GM10847 (cell line): Measurements from ENCODE around the gene TNK2.

Source experiments
- POLR2A ChIP-seq: IDR thresholded peaks from 2 replicates; pipeline ENCODE4 v1.6.1; 2011; ENCODE audit not compliant: insufficient read length; ENCODE audit errors: extremely low read depth

The TNK2 gene

DNA sequence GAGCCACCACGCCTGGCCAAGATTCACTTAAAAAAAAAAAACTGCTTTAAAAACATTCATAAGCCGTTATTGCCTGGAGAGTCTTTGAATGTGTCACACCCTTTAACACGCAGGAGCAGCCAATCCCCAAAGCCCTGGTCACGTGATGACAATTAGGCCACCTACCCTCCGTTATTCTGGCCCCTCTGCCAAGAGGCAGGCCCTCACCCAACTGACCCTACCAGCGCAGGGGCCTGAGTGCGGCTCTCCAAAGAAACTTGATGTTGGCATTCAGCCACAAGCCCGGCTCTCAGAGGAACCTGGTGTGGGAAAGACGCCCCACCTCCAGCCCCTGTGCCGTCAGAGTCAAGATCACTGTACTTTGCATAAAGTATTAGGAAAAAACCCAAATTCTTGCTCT lies 85.1 kb downstream of the TNK2 start:
- no peak for TF ChIP-seq POLR2A

DNA sequence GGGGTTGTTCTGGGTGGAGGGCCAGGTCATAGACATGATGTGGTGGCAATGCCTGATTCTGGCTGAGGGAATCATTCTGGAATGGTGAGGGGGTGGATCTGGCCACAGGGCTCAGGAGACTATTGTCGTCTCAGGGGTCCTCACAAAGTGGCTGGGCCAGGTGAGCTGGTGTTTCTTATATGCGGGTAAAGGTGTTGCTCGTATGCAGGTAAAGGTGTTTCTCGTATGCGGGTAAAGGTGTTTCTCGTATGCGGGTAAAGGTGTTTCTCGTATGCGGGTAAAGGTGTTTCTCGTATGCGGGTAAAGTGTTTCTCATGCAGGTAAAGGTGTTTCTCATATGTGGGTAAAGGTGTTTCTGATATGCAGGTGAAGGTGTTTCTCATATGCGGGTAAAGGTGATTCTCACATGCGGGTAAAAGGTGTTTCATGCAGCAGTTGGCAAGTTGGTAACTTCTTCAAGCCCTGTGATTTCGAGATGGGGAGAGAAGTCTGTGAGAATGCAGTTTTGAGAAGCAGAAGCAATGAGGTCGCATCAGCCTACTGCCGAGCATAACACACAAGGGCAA lies 86.1 kb downstream of the TNK2 start:
- no peak for TF ChIP-seq POLR2A

DNA sequence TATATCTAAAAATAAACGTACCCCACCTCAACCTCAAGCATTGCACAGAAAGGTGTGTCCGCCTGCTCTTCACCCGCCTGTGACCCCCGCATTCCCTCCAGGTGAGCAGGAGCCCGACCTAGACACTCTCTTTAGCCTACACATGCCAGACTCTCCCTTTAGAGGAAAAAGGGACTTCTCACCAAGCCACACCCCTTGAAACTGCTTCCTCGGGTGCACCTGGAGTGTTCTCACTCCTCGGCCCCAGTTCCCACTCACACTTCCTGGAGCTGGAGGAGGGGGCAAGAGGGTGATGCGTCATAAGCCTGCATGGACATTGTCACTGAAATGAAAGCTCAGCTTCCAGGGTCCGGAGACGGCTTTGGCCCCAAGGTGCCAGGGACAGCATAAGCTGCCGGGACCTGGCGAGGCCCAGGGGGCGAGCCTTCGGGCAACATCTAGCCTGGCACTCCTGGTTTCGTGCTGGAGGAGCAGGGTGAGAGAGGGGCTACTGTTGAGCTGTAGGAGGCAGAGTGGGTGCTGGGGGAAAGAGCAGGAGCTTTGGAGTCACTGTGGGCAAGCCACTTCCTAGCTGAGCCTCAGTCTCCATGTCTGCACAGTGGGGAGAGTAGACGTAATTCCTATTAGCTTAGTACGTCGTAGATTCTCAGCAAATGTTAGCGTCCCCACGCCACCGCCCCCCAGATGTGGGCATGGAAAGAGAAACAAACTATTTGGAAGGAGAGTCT lies 86.8 kb downstream of the TNK2 start:
- no peak for TF ChIP-seq POLR2A

DNA sequence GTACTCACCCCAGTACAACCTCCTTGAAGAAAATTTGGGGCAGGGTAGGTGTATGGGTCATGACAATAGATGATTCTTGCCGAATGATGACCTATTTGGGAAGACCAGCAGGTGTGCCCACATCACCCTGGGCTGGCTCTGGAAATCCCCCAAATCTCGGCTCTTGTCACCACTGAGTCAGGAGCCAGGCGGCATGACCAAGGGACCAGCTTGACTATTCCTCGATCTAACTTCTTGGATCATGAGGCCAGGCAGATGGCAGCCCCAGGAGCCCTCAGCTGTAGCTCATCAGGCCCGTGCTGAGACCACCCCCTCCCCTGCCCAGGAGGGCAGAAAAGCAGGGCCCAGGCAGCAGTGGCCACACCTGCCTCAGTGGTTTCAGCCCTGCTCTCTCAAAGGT lies 87.5 kb downstream of the TNK2 start:
- TF ChIP-seq POLR2A: no peak

DNA sequence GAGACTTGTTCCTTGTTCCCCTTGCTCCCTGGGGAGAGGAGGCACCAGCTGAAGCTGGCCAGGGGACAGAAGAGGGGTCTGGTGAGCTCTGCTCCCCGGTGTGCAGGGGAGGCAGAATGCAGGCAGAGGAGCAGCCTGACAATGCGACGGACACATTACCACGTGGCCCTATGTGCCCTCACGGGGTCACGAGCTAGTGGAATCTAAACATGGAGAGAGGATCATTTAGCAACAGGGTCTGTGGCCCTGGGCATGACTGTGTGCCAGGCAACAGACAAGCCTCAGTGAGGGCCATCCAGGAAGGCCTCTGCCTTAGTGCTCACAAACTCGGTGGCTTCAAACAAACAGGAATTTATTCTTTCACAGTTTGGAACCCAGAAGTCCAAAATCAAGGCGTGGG lies 88.2 kb downstream of the TNK2 start:
- no peak for TF ChIP-seq POLR2A

DNA sequence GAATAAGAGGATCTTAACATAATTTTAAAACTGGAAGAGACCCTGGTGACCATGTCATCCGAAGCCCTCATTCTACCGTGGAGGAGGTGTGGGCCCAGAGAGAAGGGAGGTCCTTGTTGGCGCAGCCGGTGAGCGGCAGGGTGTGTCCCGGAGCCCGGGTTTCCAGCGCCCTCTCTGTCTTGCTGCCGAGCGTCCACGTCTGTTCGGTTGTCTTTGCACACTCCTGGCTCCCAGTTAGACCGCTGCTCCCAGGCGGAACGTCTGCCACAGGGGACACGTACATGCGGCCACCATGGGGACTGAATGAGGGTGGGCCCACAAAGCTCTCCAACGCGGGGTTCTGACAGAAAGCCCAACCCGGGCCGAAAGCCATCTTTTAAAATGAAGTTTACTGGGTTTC lies 90.0 kb downstream of the TNK2 start:
- TF ChIP-seq POLR2A: no peak

DNA sequence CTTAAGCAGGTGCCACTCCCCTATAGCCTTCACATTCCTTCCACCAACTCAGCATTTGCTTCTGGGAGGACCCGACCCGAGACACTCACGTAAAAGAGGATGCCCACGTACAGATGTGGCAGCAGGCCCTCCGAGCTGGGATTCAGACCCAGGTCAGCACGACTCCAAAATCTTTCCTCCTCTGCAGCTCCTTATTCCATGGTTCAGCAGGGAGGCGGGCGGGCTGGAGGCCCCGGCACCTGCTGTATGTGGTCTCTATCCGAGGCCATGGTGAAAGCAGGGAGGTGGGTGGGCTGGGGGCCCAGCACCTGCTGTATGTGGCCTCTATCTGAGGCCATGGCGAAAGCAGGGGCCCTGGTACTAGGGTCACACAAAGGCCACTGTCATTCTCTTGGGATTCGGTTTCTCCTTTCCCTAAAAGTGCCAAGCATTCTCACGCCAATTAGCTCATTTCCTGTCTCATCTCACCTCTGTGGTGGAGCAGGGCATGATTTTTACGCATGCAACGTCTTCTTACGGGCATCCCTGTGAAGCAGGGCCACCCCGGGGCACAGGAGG lies 90.7 kb downstream of the TNK2 start:
- TF ChIP-seq POLR2A: no peak

DNA sequence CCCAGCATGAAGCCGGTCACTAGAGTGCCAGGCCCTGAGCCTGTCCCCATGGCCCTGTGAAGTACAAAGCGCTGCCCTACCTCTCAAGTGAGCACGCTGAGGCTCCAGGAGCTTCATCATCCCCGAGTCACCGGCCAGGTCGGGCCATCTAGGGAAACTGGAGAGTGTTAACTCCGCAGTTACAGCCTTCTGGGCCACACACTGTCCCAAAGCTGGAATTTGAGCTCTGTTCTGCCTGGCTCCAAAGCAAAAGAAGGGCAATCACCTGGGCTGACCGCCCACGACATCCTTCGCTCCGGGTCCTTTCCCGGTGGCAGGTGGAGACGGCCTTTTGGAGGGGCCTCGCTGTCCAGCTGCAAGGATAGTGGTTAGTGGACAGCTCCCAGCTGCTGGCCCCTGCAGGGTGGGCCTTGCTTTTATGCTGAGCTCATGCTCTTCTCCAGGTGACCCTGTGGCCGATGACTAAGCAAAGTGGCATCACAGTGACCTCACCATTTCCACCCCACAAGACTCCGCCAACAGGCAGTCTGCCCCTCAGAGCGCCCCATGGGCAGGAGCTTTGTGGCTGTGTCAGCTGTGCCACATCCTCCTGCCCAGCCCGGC lies 93.1 kb downstream of the TNK2 start:
- no peak for TF ChIP-seq POLR2A

DNA sequence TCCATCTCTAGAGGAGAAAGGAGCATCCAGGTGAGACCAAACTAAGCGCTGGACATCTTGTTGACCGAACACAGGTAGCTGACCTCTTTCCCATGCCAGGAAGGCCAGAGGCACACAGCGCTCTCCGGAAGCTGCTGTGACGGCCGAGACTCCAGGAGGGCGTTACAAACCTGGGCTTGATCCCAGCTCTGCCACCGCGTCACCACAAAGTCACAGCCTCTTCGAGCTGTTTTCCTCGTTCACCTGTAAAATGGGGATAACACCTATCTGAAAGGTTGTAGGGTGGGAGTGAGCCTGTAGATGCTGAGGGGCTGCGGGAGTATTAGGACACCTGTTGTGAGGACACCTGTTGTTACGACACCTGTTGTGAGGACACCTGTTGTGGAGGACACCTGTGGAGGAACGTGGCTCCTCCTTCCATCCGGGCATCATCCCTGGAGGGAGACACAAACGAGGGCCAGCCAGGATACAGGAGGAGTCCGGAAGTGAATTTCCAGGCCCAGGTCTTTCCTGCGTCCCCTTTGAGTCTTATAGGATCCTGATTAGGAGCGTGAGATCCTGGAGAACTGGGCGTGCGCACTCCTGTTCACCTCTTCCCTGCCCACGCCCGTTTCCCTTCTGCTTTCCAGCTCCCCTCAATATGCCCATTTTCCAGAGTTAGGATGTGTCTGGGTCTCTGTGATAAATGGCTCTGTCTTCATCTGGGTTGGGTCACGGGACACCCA lies 94.3 kb downstream of the TNK2 start:
- TF ChIP-seq POLR2A: no peak
